ENCODE data around the gene FLRT1. TPM values are rescaled to one million over a fixed set of nuclear protein-coding genes. Genes with fewer than 3 reads are reported as not detected.
A peak's percentile ranks its signal among the peaks of the same experiment; 100 is the strongest.

The FLRT1 gene
- total and polyA plus RNA-seq, 9 donors = 0.13 to 1.2 (median 0.38) TPM

GRCh38 chr11:64006398-64006797 lies 29.3 kb upstream of the FLRT1 start:
- Histone ChIP-seq H3K4me3 (no peak overlapping the region), H3K4me1 (ENCODE audit: insufficient read depth) (peaks cover 8% of the 10 kb centered on the region), H3K9me3 (no peaks in the 10 kb centered on the region), H3K27ac (no peak overlapping the region), H3K27me3 (no peaks in the 10 kb centered on the region), H3K36me3 (no peaks in the 10 kb centered on the region)
- intact Hi-C loops (cut with DNase I) = loop anchor here in 1 of 4 donors (10.0 kb wide), 1 partner anchor 288 kb away; the partner anchor contains the start of gene KCNK4
- DNase-seq = no peak
- 77 to 86% (median 80%) methylated on average over 12 of the region's 12 CpGs for WGBS, 3 donors
- TF ChIP-seq CTCF (IDR thresholded peaks at IDR 0.05) = no peak

- WGBS, 3 donors = 1 to 3% (median 1%) methylated on average over 27 of the region's 27 CpGs
- peaks cover 8% of the 10 kb centered on the region for H3K4me1 ChIP-seq (ENCODE audit: insufficient read depth)
- peak overlapping the region in 1 of 2 donors; percentile 51 for H3K27ac ChIP-seq
- DNase-seq = peak in 1 of 5 donors; percentile 49
- H3K4me3 ChIP-seq = peak overlapping the region; percentile 37
- intact Hi-C loops (cut with DNase I) = loop anchor here in 1 of 4 donors (10.0 kb wide), 1 partner anchor 288 kb away; the partner anchor contains the start of gene KCNK4
- H3K27me3 ChIP-seq = no peaks in the 10 kb centered on the region
- H3K9me3 ChIP-seq = no peaks in the 10 kb centered on the region
- TF ChIP-seq EP300 (IDR thresholded peaks at IDR 0.05) = no peak
- no peak for TF ChIP-seq CTCF (IDR thresholded peaks at IDR 0.05)
- TF ChIP-seq POLR2A (IDR thresholded peaks at IDR 0.05) = no peak
- no peaks in the 10 kb centered on the region for H3K36me3 ChIP-seq
Observed at GRCh38 chr11:64007160-64007628, 28.5 kb upstream of the FLRT1 start.

GRCh38 chr11:64007629-64008282 lies 28.0 kb upstream of the FLRT1 start:
- WGBS, 3 donors = 1 to 3% (median 3%) methylated on average over 40 of the region's 40 CpGs
- intact Hi-C loops (cut with DNase I) = loop anchor here in 1 of 4 donors (10.0 kb wide), 1 partner anchor 287 kb away; the partner anchor contains the start of gene KCNK4

More at GRCh38 chr11:64007629-64008282, 28.0 kb upstream of the FLRT1 start:
- no peaks in the 10 kb centered on the region for H3K27me3 ChIP-seq
- H3K4me1 ChIP-seq (ENCODE audit: insufficient read depth) = peaks cover 8% of the 10 kb centered on the region
- peak overlapping the region in 1 of 2 donors; percentile 51 for H3K27ac ChIP-seq
- no peaks in the 10 kb centered on the region for H3K9me3 ChIP-seq
- peak; percentile 81 to 92 (median 85) for DNase-seq
- TF ChIP-seq EP300 (IDR thresholded peaks at IDR 0.05) = no peak
- TF ChIP-seq POLR2A (IDR thresholded peaks at IDR 0.05) = no peak
- TF ChIP-seq CTCF (IDR thresholded peaks at IDR 0.05) = peak; percentile 28 to 64 (median 33)
- H3K36me3 ChIP-seq = no peaks in the 10 kb centered on the region
- peak overlapping the region; percentile 37 for H3K4me3 ChIP-seq

Data from ovary (tissue), 9 donors.